Astrocyte (in vitro differentiated cells and primary cell): ENCODE results near the gene HIRIP3. TPM values are rescaled to one million over a fixed set of nuclear protein-coding genes. Genes with fewer than 3 reads are reported as not detected.

Experiments used
- DNase-seq: peaks from one replicate; pipeline ENCODE4 v3.0.0-alpha.2; 2010; ENCODE audit warnings: low read depth
- FAIRE-seq: peaks from 2 replicates; lab custom pipeline; 2011; peaks lifted over from hg19 to GRCh38; lab: Jason Lieb, UNC
- H2AFZ ChIP-seq: 2 replicates; pipeline ENCODE4 v1.6.0; 2012; ENCODE audit warnings: low read depth, low read length, inconsistent platforms
- H3K27ac ChIP-seq: 2 replicates; pipeline ENCODE4 v1.5.1; 2011; ENCODE audit warnings: low read depth, low read length, inconsistent platforms
- H3K27me3 ChIP-seq: 2 replicates; pipeline ENCODE4 v1.6.0; 2011; ENCODE audit warnings: low read length, inconsistent platforms; ENCODE audit not compliant: insufficient read depth
- H3K36me3 ChIP-seq: 2 replicates; pipeline ENCODE4 v1.5.1; 2011; ENCODE audit warnings: low read length, inconsistent platforms; ENCODE audit not compliant: insufficient read depth
- H3K4me1 ChIP-seq: 2 replicates; pipeline ENCODE4 v1.5.1; 2011; ENCODE audit warnings: low read length, inconsistent platforms; ENCODE audit not compliant: insufficient read depth
- H3K4me2 ChIP-seq: 2 replicates; pipeline ENCODE4 v1.6.0; 2012; ENCODE audit warnings: low read length, inconsistent platforms
- H3K4me3 ChIP-seq: 2 replicates; pipeline ENCODE4 v1.5.1; 2011; ENCODE audit warnings: low read depth, mild to moderate bottlenecking, low read length, inconsistent platforms; ENCODE audit not compliant: insufficient read depth
- H3K79me2 ChIP-seq: 2 replicates; pipeline ENCODE4 v1.6.0; 2012; ENCODE audit warnings: mild to moderate bottlenecking, low read length, inconsistent platforms; ENCODE audit not compliant: insufficient read depth
- H3K9ac ChIP-seq: 2 replicates; pipeline ENCODE4 v1.6.0; 2012; ENCODE audit warnings: mild to moderate bottlenecking, low read length, inconsistent platforms
- H3K9me3 ChIP-seq: 2 replicates; pipeline ENCODE4 v1.5.1; 2012; ENCODE audit warnings: low read depth, mild to moderate bottlenecking, low read length, inconsistent platforms; ENCODE audit not compliant: insufficient read depth
- H4K20me1 ChIP-seq: 2 replicates; pipeline ENCODE4 v1.6.0; 2012; ENCODE audit warnings: low read length, inconsistent platforms; ENCODE audit not compliant: insufficient read depth
- H3K27ac Mint-ChIP-seq: one replicate; pipeline ENCODE4 v1.8.0; 2021; ENCODE audit warnings: mild to moderate bottlenecking, mixed read lengths; ENCODE audit not compliant: unreplicated experiment
- H3K27me3 Mint-ChIP-seq: one replicate; pipeline ENCODE4 v1.8.0; 2021; ENCODE audit warnings: low read depth, mixed read lengths; ENCODE audit not compliant: unreplicated experiment
- H3K36me3 Mint-ChIP-seq: one replicate; pipeline ENCODE4 v1.8.0; 2021; ENCODE audit warnings: low read depth, mixed read lengths; ENCODE audit not compliant: unreplicated experiment
- H3K4me1 Mint-ChIP-seq: one replicate; pipeline ENCODE4 v1.8.0; 2021; ENCODE audit warnings: low read depth, mixed read lengths; ENCODE audit not compliant: unreplicated experiment
- H3K4me3 Mint-ChIP-seq: one replicate; pipeline ENCODE4 v1.8.0; 2021; ENCODE audit warnings: mild to moderate bottlenecking, moderate library complexity, mixed read lengths; ENCODE audit not compliant: unreplicated experiment
- H3K9me3 Mint-ChIP-seq: one replicate; pipeline ENCODE4 v1.8.0; 2021; ENCODE audit warnings: mild to moderate bottlenecking, mixed read lengths; ENCODE audit not compliant: unreplicated experiment
- EZH2 ChIP-seq: IDR thresholded peaks from 2 replicates; pipeline ENCODE4 v1.6.1; 2012; ENCODE audit warnings: mild to moderate bottlenecking, low read length, inconsistent platforms; ENCODE audit not compliant: insufficient read depth
- total RNA-seq: library from RNA; stranded (reverse); gene quantifications from 2 replicates; pipeline ENCODE4 v1.2.1, GENCODE V29; 2021
- TF ChIP-seq, protein P1 (sequence below): IDR thresholded peaks from 2 replicates; pipeline ENCODE4 v1.5.1; 2011; ENCODE audit warnings: low read depth, mild to moderate bottlenecking, inconsistent platforms, low read length, moderate library complexity; ENCODE audit not compliant: insufficient read depth

HIRIP3 gene
- total RNA-seq, 1 donor from 2014 or later = 4.3 TPM

DNA sequence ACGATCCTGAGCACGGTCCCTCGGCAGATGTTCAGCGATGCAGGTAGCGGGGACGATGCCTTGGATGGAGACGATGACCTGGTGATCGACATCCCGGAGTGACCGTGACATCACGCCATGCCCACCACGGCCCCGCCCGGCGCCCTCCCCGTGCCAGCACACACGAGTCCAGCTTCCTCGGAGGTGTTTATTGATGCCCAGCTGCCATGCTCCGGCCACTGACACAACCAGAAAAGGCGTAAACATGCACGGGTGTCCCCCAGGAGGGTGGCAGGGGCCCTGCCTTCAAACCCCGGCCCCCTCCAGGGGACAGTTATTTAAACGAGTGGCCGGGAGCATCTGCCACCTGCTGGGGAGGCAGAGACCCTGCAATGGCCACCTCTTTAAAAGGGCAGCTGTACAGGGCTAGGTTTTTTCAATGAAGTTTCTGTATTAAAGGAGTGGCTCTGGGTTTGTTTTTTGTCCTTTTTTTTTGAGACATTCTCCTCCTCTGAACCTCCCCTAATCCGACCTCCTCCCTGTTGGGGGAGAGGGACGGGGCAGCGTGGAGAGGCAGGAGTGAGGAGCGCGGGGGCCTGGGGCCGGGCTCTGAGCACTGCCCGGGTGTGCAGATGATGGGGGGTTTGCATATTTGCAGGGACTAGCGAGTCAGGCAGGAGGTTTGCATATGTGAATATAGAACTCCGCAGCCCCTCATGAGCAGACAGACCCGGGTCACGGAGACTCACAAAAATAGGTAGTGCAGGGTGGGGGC is 10.1 kb upstream of the HIRIP3 start:
- no peak for DNase-seq
- no peak overlapping the region for H3K4me3 Mint-ChIP-seq

DNA sequence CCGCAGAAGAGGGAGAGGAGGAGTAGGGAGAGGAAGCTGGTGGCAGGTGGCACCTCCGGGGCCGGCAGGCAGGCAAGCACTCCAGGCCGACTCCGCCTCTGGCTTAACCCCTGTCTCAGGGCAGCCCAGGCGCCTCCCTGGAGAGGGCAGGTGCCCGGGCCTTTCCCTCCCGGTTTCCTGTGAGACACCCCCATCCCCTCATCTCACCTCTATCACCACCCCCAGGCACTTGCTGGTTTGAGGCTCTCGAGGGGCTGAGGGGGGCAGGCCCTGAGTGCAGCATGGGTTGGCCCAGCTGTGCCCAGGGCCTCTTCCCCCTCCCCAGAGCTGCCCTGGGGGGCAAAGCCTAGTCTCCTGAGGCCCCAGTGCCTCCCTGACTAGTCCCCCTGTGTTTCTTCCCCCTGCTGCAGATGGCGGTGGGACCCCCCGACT is 9.4 kb upstream of the HIRIP3 start:
- Histone ChIP-seq H3K27ac (no peak overlapping the region), H3K4me1 (no peaks in the 10 kb centered on the region), H3K9ac (no peak overlapping the region), H4K20me1 (peaks cover 17% of the 10 kb centered on the region), H3K36me3 (no peaks in the 10 kb centered on the region), H3K79me2 (no peaks in the 10 kb centered on the region), H3K4me3 (no peak overlapping the region), H3K9me3 (no peaks in the 10 kb centered on the region), H3K4me2 (no peak overlapping the region), H3K27me3 (no peaks in the 10 kb centered on the region), H2AFZ (no peak overlapping the region)
- H3K4me1 Mint-ChIP-seq = no peaks in the 10 kb centered on the region
- no peak overlapping the region for H3K27ac Mint-ChIP-seq
- no peaks in the 10 kb centered on the region for H3K9me3 Mint-ChIP-seq
- H3K27me3 Mint-ChIP-seq = peaks cover 16% of the 10 kb centered on the region
- FAIRE-seq = no peak
- no peak overlapping the region for H3K4me3 Mint-ChIP-seq
- TF ChIP-seq, protein P1, sequence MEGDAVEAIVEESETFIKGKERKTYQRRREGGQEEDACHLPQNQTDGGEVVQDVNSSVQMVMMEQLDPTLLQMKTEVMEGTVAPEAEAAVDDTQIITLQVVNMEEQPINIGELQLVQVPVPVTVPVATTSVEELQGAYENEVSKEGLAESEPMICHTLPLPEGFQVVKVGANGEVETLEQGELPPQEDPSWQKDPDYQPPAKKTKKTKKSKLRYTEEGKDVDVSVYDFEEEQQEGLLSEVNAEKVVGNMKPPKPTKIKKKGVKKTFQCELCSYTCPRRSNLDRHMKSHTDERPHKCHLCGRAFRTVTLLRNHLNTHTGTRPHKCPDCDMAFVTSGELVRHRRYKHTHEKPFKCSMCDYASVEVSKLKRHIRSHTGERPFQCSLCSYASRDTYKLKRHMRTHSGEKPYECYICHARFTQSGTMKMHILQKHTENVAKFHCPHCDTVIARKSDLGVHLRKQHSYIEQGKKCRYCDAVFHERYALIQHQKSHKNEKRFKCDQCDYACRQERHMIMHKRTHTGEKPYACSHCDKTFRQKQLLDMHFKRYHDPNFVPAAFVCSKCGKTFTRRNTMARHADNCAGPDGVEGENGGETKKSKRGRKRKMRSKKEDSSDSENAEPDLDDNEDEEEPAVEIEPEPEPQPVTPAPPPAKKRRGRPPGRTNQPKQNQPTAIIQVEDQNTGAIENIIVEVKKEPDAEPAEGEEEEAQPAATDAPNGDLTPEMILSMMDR = no peak
- TF ChIP-seq EZH2 = no peak
- H3K36me3 Mint-ChIP-seq = peaks cover 7% of the 10 kb centered on the region
- no peak for DNase-seq

More for the DNA sequence above, 10.1 kb upstream of the HIRIP3 start:
- FAIRE-seq = no peak
- no peak overlapping the region for H2AFZ ChIP-seq
- peaks cover 4% of the 10 kb centered on the region for H3K27me3 ChIP-seq
- H3K27ac ChIP-seq = no peak overlapping the region
- H3K27me3 Mint-ChIP-seq = peaks cover 19% of the 10 kb centered on the region
- no peaks in the 10 kb centered on the region for H3K9me3 ChIP-seq
- H3K36me3 ChIP-seq = no peaks in the 10 kb centered on the region
- H3K4me2 ChIP-seq = no peak overlapping the region
- no peak overlapping the region for H3K9ac ChIP-seq
- no peak overlapping the region for H3K27ac Mint-ChIP-seq
- no peaks in the 10 kb centered on the region for H3K9me3 Mint-ChIP-seq
- peaks cover 1% of the 10 kb centered on the region for H3K4me1 ChIP-seq
- peaks cover 7% of the 10 kb centered on the region for H3K36me3 Mint-ChIP-seq
- H3K79me2 ChIP-seq = no peaks in the 10 kb centered on the region
- TF ChIP-seq EZH2 = no peak
- TF ChIP-seq, protein P1 = peak; percentile 66
- no peak overlapping the region for H3K4me3 ChIP-seq
- H4K20me1 ChIP-seq = peaks cover 17% of the 10 kb centered on the region
- no peaks in the 10 kb centered on the region for H3K4me1 Mint-ChIP-seq

DNA sequence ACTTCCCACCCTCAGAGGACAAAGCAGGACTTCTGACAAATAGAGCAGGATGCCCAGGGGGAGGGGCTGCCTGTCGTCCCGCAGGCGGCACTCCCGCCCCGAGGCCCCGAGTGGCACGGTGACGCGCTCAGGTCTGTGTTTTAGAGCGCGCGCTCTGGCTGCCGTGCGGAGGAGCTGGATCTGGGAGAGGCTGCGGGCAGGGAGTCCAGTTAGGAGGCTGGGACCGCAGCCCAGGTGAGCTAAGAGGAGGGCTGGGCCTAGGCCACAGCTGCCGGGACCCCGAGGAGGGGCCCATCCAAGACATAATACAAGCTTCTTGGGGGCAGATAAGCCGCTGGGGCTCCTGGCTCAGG is 9.0 kb upstream of the HIRIP3 start:
- no peaks in the 10 kb centered on the region for H3K9me3 Mint-ChIP-seq
- H3K4me1 Mint-ChIP-seq = no peaks in the 10 kb centered on the region
- DNase-seq (no peak), FAIRE-seq (no peak)
- no peaks in the 10 kb centered on the region for H3K27me3 ChIP-seq
- H3K36me3 Mint-ChIP-seq = peaks cover 7% of the 10 kb centered on the region
- peaks cover 13% of the 10 kb centered on the region for H3K27me3 Mint-ChIP-seq
- no peaks in the 10 kb centered on the region for H3K9me3 ChIP-seq
- H3K4me2 ChIP-seq = no peak overlapping the region
- peaks cover 2% of the 10 kb centered on the region for H3K79me2 ChIP-seq
- H3K4me3 ChIP-seq = no peak overlapping the region
- H4K20me1 ChIP-seq = peaks cover 20% of the 10 kb centered on the region
- H3K36me3 ChIP-seq = no peaks in the 10 kb centered on the region
- no peak overlapping the region for H3K9ac ChIP-seq
- no peaks in the 10 kb centered on the region for H3K4me1 ChIP-seq
- no peak overlapping the region for H2AFZ ChIP-seq
- H3K27ac ChIP-seq = no peak overlapping the region
- no peak overlapping the region for H3K4me3 Mint-ChIP-seq
- TF ChIP-seq, protein P1 = no peak
- no peak for TF ChIP-seq EZH2
- H3K27ac Mint-ChIP-seq = no peak overlapping the region
